Posterior vena cava (tissue), 2 donors: ENCODE results near the gene NOX5. TPM values are rescaled to one million over a fixed set of nuclear protein-coding genes. Genes with fewer than 3 reads are reported as not detected.

Experiments
- DNase-seq: peaks from one replicate; pipeline ENCODE4 v3.0.0-alpha.2; 2020; ENCODE audit warnings: low spot score
- intact Hi-C, 2 donors: fragments of 100-400 bp; cut with DNase I; formaldehyde crosslinking; loops; one replicate each; pipeline versions ENCODE4 v1.14.1 to v1.14.2; 2022 to 2023
- total RNA-seq, 2 donors: library from RNA; stranded (reverse); fragmentation: NEBNext Ultra II Directional; extraction: Animal tissue kit (Norgen Biotek cat#: 25700); gene quantifications; one replicate each; pipeline ENCODE4 v1.2.1, GENCODE V29; 2021
- donor health status: DM: yes; HTN: yes; CAD: no.
- donor health status: DM: yes; HTN: yes; CAD: no.

NOX5 gene
- total RNA-seq, 2 donors from 2014 or later, result 0.09 to 0.10 TPM

- DNase-seq, result no peak
- intact Hi-C loops, result no loop called here
These were observed 74.8 kb downstream of the NOX5 start for GRCh38 chr15:69089258-69089657.

GRCh38 chr15:69090197-69090948, 75.9 kb downstream of the NOX5 start:
- DNase-seq, result no peak
- intact Hi-C loops, result no loop called here

DNA sequence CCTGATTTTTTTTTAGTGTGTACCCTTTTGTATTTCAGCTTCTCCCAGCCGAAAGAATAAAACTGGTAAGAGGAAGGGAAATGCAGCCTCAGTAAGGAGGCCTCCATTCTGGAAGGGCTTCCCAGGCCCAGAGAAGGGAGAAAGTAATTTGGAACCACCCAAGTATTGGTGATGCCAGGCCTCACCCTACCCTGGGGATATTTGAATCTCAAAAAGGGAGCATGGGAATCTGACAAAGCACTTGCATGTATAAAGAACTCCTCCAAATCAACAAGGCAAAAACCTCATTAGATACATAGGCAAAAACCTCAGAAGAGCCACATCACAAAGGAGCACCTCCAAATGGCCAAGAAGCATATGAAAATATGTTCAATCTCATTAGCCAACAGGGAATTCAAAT, 77.2 kb downstream of the NOX5 start:
- intact Hi-C loops, result no loop called here
- no peak for DNase-seq

- intact Hi-C loops, result no loop called here
- DNase-seq, result no peak
These were observed 77.7 kb downstream of the NOX5 start for GRCh38 chr15:69092159-69092558.

DNA sequence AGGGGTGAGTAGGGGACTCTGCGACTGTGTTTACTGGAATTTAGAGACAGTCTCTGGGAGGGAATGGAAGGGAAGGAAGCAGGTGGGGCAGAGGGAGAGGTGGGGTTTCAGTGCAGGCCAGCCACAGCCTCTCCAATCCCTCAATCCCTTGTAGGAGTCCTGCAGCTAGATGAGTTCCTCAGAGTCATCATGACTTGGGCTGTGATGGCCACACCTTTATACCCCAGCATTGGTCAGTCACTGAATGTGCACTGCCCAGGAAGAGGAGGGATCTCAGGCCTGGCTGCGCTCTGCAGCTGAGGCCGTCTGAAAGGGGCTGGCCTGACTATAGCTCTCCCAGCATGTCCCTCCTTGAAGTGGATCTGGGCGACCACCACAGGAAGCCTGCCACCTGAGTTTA, 78.6 kb downstream of the NOX5 start:
- DNase-seq, result no peak
- intact Hi-C loops, result no loop called here

DNA sequence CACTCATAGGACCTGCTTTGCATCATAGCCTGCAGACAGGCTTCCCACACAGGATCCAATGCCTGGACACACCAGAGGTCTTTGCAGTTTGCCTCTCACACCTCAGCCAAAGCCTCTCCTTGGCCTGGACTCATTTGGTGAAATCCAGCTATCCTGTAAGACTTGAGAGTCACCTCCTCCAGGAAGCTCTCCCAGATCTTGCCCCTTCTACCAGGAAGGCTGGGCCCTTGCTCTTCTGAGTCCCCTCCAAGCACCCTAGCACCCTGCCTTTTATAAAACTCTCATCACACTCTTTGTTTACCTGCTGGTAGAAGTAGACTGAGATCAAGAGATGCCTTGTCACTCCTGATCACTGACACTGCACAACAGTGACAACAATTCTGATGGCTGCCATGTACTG, 79.1 kb downstream of the NOX5 start:
- DNase-seq, result no peak
- intact Hi-C loops, result no loop called here

- intact Hi-C loops, result no loop called here
- no peak for DNase-seq
These were observed 79.8 kb downstream of the NOX5 start for GRCh38 chr15:69094124-69094921.

DNA sequence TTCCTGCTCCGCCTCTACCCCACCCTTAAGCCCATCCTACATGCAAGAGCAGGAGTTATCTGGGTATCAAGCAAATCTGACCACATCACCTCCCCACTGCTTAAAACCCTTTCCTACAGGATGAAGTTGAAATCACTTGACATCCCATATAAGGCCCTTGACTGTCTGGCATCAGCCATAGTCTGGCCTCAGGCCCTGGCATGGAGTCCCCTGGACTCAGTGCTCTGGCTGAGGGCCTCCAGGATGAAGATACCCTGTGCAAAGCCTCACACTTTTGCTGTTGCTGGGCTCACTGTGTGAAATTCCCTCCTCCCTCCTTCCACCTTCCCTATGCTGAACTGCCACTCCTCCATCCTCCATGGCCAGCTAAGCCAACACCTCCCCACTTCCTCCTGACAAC, 80.8 kb downstream of the NOX5 start:
- DNase-seq, result no peak
- intact Hi-C loops, result no loop called here

GRCh38 chr15:69096196-69096595, 81.7 kb downstream of the NOX5 start:
- intact Hi-C loops, result no loop called here
- no peak for DNase-seq

DNA sequence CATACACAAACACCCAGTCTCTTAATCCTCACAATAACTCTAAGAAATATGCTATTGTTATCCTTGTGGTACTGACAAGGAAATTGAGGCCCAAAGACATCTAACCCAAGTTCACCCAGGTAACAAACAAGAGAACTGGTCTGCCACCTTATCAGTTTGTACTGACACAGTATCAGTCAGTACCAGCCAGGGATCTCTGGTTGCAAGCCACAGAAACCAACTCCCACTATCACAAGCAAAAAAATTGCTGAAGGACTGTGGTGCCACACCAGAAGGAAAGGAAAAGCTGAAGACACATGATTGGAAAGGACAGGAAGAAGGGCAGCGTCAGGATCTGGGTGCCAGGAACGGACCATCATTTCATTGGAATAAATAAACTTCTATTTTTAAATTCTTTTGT, 82.1 kb downstream of the NOX5 start:
- intact Hi-C loops, result no loop called here
- no peak for DNase-seq

DNA sequence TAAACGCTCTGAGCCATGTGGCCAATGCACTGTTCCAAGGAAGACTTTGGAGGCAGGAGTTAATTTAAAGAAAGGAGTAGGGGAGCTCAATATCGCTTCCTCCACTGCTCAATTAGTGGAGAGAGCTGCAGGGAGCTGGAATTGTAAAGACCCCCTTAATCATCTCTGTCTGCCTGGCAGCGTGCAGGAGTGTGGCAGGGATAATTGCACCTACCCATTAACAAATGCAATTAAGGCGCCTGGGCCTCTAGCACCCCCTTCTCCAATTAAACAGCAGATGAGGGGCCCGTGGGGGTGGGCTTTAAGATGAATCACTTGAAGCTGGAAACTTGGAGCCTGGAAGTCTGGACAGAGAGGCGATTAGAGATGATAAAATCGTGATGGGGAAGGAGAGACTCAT, 84.3 kb downstream of the NOX5 start:
- no peak for DNase-seq
- intact Hi-C loops, result no loop called here

- intact Hi-C loops, result no loop called here
- DNase-seq, result no peak
These were observed 85.4 kb downstream of the NOX5 start for GRCh38 chr15:69099941-69100340.

GRCh38 chr15:69100821-69101220, 86.3 kb downstream of the NOX5 start:
- intact Hi-C loops, result no loop called here
- DNase-seq, result no peak

GRCh38 chr15:69104050-69104750, 89.7 kb downstream of the NOX5 start:
- intact Hi-C loops, result no loop called here
- no peak for DNase-seq

- intact Hi-C loops, result no loop called here
- DNase-seq, result no peak
These were observed 91.0 kb downstream of the NOX5 start for GRCh38 chr15:69105451-69105985.

DNA sequence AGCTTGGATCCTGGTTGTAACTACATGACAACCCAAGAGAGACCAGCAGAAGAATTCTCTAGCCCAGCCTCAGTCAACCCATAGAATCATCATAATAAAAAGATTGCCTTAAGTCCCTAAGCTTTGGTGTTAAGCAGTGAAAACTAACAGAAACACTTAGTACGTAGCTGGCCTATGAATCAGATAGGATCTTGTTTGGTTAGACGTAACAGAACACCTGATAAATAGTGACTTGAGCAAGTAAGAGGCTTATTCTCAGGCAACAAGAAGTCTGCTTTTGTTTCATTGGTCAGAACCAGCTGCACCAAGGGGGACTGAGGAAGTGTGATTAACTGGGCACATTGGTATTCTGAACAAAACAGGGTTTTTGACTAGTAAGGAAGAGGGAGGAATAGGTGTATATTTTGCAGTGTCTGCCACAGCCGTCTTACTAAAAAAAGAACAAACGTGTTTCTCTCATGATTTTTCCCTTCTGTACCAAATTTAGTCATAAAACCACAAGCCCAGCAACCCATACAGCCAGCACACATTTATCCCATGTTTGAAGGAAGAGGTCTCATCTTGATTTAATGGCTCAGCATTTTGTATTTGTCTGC, 92.6 kb downstream of the NOX5 start:
- intact Hi-C loops, result no loop called here
- DNase-seq, result no peak
